GM21381 (cell line): ENCODE results near the gene AFP.

Experiments
- ATAC-seq: cut with Tn5 transposase; IDR thresholded peaks from one replicate; pipeline ENCODE4 v1.9.1; 2021; ENCODE audit warnings: mild to moderate bottlenecking, moderate library complexity; ENCODE audit not compliant: unreplicated experiment

The AFP gene

GRCh38 chr4:73413294-73413755 lies 22.7 kb upstream of the AFP start:
- ATAC-seq: no peak

- ATAC-seq: no peak
Measured at GRCh38 chr4:73414936-73415271, 21.1 kb upstream of the AFP start.

- ATAC-seq: no peak
Measured at GRCh38 chr4:73415807-73416238, 20.2 kb upstream of the AFP start.

- no peak for ATAC-seq
Measured at GRCh38 chr4:73416423-73417087, 19.5 kb upstream of the AFP start.

GRCh38 chr4:73417342-73417741 lies 18.7 kb upstream of the AFP start:
- no peak for ATAC-seq

- no peak for ATAC-seq
Measured at GRCh38 chr4:73417973-73418372, 18.0 kb upstream of the AFP start.

GRCh38 chr4:73418677-73419076 lies 17.3 kb upstream of the AFP start:
- ATAC-seq: no peak

GRCh38 chr4:73419106-73420038 lies 16.6 kb upstream of the AFP start:
- ATAC-seq: no peak

GRCh38 chr4:73420615-73421014 lies 15.4 kb upstream of the AFP start:
- no peak for ATAC-seq

GRCh38 chr4:73421708-73422457 lies 14.1 kb upstream of the AFP start:
- no peak for ATAC-seq

GRCh38 chr4:73422458-73422752 lies 13.6 kb upstream of the AFP start:
- ATAC-seq: no peak

- ATAC-seq: no peak
Measured at GRCh38 chr4:73423184-73423583, 12.8 kb upstream of the AFP start.

GRCh38 chr4:73426666-73427065 lies 9.4 kb upstream of the AFP start:
- ATAC-seq: no peak

- ATAC-seq: no peak
Measured at GRCh38 chr4:73429118-73429517, 6.9 kb upstream of the AFP start.

- no peak for ATAC-seq
Measured at GRCh38 chr4:73429826-73430587, 6.0 kb upstream of the AFP start.

GRCh38 chr4:73431813-73432168 lies 4.2 kb upstream of the AFP start:
- ATAC-seq: no peak

GRCh38 chr4:73432169-73433000 lies 3.6 kb upstream of the AFP start:
- ATAC-seq: no peak

- no peak for ATAC-seq
Measured at GRCh38 chr4:73433140-73433539, 2.9 kb upstream of the AFP start.

GRCh38 chr4:73434311-73434710 lies 1.7 kb upstream of the AFP start:
- peak; percentile 62 for ATAC-seq
